HG02840 (cell line): Measurements from ENCODE around the gene PAGR1.
"Not testable (repeated sequence)": the region's sequence is repeated elsewhere in the genome, so short reads cannot be mapped to it uniquely, and the experiment has no call there.

Source experiments
- ATAC-seq: cut with Tn5 transposase; IDR thresholded peaks from one replicate; pipeline ENCODE4 v1.9.1; 2021; ENCODE audit warnings: mild to moderate bottlenecking, moderate library complexity, moderate number of reproducible peaks; ENCODE audit not compliant: unreplicated experiment, low FRiP score

PAGR1 gene

DNA sequence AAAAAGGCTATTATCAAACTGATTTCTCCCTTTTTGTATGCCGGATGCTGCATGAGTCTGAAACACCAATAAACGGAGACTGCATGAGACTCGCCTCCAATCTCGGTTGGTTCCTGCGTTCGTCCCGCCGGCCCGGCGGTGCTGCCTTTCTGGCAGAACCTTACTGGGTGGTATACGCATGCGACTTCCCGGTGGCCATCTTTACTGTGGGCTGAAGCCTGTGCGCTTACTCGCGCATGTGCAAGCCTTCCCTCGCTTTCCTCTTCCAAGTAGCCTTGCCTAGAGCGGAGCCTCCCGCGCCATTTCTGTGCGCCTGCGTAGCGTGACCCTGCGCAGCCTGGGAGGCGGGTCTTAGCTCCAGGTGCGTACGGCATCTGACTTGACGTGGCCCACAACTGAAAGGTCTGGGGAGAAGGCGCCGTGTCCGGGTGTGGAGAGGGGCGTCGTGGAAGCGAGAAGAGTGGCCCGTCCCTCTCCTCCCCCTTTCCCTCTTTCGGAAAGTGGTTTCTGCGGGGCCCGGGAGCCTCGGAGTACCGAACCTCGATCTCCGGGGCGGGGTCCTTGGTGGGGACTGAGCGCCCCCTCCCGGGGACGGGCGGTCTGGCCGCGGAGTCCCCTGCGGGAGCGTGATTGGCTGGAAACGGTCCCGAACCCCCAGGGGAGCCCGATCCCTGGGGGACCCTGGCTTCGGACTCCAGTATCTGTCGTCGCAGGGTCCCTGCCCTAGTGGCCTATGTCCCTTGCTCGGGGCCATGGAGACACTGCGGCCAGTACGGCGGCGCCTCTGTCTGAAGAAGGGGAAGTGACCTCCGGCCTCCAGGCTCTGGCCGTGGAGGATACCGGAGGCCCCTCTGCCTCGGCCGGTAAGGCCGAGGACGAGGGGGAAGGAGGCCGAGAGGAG is at the start of gene PAGR1:
Gene PAGR1 (plus strand): TSS at position 360 of the 901 bp plus-strand sequence. CDS start 374 bp downstream, at position 734.
- ATAC-seq, result peak; percentile 63

DNA sequence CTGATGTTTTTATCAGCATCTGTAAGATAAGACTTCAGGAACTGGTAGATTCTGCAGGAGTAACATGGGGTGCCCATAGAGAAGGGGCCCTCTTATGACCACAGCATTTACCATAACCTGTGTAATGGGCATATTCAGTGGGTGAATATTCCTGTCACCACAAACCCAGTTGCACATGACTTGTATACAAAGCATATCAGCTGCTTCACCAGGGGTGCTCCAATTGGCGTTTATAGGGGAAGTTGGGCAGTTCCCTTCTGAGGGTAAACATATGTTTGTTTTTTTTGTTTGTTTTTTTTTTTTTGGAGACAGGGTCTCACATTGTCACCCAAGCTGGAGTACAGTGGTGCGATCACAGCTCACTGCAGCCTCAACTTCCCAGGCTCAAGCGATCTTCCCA is 49.4 kb upstream of the PAGR1 start:
- no peak for ATAC-seq

DNA sequence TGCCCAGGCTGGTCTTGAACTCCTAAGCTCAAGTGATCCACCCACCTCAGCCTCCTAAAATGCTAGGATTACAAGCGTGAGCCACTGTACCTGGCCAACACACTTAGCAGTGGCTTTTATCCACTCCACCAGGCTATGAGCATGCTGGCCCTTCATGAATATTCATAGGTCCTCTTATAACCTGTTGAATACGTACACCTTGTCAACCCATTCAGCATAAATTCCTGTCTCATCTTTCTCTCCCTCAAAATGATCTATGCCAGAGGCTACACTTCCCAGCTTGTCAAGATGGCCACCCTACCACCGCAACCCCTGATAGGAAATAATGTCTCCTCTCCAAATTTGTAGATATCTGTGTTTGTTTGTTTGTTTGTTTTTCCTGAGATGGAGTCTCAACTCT is 48.9 kb upstream of the PAGR1 start:
- ATAC-seq, result no peak

DNA sequence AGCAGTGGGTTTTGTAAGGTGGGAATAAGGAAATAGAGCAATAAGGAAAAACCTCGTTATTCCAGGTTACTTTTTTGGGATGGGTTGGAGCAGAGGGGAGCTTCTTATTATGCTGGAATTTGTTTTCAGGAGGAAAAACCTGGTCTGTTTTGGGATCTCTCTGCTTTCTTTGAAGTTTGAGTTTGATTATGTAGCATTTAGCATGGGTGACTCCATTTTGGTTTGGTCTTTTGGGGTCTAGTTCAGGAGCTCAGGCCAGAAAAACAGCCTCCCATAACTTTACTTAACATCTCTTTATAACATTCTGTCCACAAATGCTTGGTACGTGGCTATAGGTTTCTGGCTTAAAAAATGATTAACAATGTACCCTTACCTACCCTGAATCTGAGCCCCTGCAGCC is 46.4 kb upstream of the PAGR1 start:
- ATAC-seq, result no peak

DNA sequence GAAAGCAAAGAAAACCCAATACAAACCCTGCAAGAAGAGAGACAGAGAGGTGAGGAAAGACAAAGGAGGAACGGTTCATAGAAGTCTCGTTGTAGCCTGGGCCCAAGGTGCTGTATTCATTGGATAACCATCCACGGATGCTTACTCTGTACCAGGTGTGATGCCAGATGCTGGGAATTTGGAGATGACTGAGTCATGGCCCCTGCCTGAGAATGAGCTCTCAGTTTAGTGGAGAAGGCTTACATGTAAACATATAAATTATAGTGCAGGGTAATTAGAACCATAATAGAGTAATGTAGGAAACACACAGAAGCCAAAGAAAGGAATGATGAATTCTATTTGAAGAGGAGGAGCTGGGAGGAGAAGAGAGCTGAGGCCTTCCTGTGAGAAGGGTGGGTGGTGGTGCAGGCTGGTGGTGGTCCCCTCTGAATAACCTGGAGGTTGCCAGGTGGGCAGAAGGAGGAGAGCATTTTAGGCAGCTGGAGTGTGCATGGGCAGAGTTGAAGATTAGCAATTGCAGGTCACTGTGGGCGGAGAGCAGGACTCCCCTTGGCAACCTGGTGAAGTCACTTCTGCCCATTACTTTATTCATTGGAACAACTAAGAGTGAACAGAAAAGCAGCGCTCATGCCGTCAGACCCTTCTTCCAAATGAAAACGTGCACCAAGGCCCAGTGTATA is 45.6 kb upstream of the PAGR1 start:
- no peak for ATAC-seq

DNA sequence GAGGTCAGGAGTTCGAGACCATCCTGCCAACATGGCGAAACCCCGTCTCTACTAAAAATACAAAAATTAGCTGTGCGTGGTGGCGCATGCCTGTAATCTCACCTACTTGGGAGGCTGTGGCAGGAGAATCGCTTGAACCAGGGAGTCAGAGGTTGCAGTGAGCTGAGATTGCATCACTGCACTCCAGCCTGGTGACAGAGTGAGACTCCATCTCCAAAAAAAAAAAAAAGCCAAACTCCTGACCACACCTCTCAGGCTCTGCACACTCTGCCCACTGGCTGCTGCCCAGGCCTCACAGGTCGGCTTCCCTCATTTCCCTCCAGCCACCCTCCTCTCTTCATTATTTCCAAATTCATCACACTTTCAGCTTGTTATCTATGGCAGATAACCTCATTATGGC is 43.6 kb upstream of the PAGR1 start:
- not testable (repeated sequence) for ATAC-seq

DNA sequence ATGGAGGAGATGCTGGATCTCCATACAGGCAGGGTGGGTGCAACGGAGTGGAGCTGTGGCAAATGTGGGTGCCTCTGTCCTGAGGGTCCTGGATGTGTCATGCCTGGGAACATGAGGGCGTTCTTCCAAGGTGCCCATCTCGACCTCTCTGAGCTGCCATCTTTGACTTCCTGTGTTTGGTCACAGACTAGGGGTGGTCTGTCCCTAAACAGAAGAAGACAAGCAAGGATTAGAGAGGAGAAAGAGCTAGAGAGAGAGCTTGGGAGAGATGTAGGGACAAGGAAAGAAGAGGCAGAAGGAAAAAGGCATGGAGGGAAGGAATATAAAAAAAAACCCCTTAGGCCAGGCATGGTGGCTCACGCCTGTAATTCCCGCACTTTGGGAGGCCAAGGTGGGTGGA is 41.2 kb upstream of the PAGR1 start:
- ATAC-seq, result no peak

DNA sequence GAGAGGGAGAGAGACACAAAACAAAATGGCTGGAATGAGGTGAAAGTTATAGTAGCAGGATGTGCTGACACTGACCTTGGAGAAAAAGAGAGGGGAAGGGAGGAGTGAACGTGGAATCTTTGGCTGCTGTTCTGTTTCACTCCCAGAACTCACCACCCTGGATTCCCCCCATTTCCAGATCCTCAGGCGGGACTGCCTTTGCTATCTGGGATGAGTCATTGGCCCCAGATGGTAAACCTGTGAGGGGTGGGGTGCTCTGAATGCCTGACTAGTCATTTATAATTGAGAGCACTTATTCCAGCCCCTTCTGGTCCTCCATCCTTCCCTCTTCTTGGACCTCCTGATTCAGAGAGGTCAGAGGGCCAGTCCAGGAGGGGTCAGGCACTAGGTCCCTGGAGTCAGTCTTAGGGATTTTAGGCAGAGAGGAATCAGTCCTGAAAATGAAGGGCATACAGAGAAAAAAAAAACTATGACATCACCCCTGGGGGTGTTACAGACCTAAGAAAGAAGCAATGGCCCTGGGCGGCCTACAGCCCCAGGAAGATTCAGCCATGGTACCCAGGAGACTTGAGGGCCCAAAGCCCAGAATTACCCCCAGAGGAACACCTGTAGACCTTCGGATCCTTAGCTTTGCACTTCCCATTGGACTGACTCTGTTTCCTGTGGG is 40.1 kb upstream of the PAGR1 start:
- ATAC-seq, result no peak

DNA sequence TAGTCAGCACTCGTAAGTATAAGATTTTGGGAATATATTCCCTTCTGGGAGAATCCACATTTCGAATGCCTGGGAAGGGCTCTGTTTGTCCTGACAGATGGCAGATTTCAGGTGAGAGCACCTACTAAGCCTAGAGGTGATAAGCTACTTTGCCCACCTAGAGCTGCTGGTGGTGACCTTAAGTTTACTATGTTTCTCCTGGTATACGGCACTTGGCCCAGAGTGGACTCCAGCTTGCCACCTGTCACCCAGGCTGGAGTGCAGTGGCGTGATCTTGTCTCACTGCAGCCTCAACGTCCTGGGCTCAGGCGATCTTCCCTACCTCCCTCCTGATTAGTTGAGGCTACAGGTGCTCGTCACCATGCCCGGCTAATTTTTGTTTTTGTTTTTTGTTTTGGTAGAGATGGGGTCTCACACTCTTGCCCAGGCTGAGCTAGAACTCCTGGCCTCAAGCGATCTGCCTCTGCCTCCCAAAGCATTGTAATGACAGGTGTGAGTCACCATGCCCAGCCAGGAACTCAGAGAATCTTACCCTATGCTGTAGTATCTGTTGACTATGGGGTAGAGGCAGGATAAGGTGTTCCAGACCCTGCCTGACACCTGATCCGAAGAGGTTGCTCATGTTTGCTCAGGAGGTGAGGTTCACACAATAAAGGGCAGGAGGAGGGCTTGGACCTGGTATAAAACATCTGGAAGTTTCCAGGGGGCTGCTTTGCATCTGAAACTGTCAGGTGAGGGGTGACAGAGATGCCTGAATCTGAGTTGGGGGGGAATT is 38.2 kb upstream of the PAGR1 start, which contains the start of gene ZG16:
Gene ZG16 (plus strand): TSS at position 681 of the 775 bp plus-strand sequence. CDS start 1,011 bp downstream, outside the sequence.
- no peak for ATAC-seq

DNA sequence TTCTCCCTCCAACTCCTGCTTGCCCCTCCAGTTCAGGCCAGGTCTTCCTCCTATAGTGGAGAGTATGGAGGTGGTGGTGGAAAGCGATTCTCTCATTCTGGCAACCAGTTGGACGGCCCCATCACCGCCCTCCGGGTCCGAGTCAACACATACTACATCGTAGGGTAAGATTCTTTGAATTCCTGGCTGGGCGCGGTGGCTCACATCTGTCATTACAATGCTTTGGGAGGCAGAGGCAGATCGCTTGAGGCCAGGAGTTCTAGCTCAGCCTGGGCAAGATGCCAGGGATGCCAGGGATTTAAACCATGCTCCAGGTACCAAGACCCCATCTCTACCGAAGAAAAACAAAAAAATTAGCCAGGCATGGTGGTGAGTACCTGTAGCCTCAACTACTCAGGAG is 36.5 kb upstream of the PAGR1 start:
- no peak for ATAC-seq

DNA sequence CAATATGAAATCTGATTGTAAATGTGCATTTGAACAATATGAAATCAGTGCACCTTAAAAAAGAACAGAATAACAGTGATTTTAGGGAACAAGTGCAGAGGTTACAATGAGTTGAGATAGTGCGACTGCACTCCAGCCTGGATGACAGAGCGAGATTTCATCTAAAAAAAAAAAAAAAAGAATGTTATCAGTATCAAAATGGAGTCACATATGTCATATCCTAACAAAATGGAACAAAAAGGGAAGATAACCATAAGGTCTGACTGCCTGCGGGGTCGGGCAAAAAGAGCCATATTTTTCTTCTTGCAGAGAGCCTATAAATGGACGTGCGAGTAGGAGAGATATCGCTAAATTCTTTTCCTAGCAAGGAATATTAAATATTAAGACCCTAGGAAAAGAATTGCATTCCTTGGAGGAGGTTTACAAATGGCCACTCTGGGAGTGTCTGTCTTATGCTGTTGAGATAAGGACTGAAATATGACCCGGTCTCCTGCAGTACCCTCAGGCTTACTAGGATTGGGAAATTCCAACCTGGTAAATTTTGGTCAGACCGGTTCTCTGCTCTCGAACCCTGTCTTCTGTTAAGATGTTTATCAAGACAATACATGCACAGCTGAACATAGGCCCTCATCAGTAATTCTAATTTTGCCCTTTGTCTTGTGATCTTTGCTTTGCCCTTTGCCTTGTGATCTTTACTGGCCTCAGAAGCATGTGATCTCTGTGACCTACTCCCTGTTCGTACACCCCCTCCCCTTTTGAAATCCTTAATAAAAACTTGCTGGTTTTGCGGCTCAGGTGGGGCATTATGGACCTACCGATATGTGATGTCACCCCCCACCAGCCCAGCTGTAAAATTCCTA is 32.6 kb upstream of the PAGR1 start:
- ATAC-seq, result not testable (repeated sequence)

DNA sequence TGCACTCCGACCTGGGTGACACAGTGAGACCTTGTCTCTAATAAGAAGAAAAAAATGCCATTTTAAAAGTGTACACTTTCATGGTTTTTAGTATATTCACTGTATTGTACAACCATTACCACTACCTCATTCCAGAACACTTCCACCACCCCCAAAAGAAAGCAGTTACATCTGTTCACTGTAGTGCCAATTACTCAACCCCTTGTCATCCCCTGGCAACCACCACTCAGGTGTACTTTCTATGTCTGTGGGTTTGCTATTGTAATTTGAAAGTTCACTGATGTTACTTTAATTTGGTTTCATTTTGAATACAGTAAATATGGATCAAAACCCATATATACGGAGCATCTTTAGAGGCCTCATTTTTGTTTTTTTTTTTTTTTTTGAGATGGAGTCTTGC is 31.8 kb upstream of the PAGR1 start:
- no peak for ATAC-seq

DNA sequence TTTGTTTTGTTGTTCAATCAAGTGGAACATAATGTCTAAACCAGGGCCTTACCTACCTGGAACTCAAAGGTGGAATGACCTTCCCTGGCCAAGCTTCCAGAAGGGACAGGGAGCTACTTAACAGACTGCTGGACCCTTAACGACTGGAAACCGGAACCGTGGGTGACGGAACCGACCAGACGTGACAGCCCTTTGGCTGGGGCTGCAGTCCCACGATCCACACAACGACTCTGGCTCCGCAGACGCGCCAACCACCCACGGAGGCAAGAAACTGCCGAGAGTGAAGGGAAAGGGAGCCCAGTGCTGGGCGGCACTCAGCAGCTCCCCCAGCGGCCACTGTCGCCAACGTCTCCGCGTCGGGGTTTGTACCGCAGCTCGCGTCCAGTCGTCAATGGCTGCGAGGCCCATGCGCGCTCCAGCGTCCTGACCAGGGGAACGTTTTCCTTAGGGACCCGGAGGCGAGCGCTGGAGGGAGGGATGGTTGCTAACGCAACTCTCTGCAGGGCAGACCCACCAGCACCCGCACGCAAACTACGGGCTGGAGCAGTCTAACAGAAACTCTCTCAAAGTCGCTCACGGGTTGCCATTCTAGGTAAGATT is 31.0 kb upstream of the PAGR1 start:
- ATAC-seq, result no peak

DNA sequence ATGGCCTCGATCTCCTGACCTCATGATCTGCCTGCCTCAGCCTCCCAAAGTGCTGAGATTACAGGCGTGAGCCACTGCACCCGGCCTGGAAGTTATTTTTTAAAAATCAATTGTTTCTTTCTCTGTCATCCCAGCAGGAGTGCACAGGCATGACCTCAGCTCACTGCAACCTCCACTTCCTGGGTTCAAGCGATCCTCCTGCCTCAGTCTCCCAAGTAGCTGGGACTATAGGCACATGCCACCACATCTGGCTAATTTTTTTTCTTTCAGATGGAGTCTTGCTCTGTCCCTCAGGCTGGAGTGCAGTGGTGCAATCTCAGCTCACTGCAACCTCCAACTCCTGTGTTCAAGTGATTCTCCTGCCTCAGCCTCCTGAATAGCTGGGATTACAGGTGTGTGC is 28.8 kb upstream of the PAGR1 start:
- ATAC-seq, result not testable (repeated sequence)

DNA sequence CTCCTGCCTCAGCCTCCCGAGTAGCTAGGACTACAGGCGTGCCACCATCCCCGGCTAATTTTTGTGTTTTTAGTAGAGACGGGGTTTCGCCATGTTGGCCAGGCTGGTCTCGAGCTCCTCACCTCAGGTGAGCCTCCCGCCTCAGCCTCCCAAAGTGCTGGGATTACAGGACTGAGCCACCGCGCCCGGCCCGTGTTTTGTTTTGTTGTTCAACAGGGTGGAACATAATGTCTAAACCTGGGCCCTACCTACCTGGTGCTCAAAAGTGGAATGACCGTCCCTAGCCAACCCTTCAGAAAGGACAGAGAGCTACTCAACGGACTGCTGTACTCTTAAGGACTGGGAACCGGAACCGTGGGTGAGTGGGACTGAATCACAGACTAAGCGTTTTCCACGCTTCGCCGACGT is 26.2 kb upstream of the PAGR1 start:
- ATAC-seq, result no peak

DNA sequence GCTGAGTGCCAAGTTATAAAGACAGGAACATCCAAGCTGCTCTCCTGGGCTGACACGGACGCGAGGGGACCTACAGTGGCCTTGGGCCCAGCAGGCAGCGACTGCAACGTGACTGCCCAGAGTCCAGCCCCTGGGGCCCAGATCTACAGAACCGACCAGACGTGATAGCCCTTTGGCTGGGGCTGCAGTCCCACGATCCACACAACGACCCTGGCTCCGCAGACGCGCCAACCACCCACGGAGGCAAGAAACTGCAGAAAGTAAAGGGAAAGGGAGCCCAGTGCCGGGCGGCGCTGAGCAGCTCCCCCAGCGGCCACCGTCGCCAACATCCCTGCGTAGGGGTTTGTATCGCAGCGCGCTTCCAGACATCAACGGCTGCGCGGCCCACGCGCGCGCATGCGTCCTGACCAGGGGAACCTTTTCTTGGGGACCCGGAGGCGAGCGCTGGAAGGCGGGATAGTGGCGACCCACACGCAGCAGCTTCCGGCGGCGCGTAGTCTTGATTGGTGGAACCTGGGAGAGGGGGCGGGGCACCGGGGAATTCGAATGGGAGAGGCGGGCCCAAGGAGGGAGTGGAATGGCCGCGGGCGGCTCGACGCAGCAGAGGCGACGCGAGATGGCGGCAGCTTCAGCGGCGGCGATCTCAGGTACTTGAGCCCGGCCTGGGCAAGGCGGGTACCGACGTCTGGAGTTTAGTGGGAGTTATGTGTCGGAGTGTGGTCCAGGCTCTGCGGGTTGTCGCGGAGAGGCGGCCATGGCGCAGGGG is 25.6 kb upstream of the PAGR1 start, which contains the start of gene KIF22:
Gene KIF22 (plus strand): TSS at position 569 of the 766 bp plus-strand sequence. CDS start 9 bp downstream, at position 578.
- ATAC-seq, result peak; percentile 88

DNA sequence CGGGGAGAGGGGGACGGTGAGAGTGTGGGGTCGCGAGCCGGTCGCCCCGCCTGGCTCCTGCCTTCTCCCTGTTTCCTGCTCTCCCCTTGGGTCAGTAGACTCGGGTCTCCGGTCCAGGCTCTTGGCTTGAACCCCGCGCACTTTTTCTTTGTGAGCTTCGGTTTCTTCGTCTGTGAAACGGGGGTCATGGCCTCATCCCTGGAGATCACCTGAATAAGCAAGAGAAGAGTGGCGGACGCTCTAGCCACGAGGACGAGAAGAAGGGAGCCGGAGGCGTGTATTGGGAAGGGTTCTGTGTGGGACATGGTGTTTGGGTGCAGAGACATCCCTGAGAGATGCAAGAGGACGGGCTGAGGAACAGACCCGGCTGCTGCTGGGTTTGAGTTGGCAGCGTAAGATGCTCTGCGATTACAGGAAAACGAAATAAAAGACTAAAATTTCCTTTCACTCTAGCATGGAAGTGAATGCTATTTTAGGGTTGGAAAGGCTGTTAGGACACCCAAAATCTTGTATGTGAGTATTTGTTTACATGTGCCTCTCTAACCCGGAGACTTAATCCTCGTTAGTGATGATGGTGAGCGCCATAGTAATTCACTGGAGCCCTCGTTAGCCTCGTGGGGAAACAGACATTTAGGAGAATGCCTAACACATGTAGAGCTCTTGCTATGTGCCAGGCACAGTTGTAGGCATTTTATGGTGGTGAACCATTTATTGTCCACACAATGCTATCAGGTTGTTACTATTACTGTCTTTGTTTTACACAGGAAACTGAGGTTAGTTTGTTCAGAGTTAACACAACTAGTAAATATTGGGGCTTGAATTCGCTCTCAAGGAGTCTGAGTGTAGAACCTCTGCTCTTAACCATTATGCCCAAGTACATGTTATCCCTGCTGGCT is 24.8 kb upstream of the PAGR1 start:
- ATAC-seq, result no peak
